Naive thymus-derived CD4-positive, alpha-beta T cell (primary cell): ENCODE measurements around the gene MMP1. TPM values are rescaled to one million over a fixed set of nuclear protein-coding genes. Genes with fewer than 3 reads are reported as not detected.

ENCODE experiments used
- ATAC-seq: fragments of 150-1000 bp; cut with Tn5 transposase; 2 replicates; pipeline ENCODE4 v1.10.0; 2021; ENCODE audit warnings: mild to moderate bottlenecking, moderate library complexity
- CTCF ChIA-PET: fragments of 350-600 bp; sonication (Branson Sonifier 250); formaldehyde crosslinking; loops from one replicate; lab custom pipeline; 2021; ENCODE audit warnings: antibody characterized with exemption; lab: Charles Lee
- POLR2A ChIA-PET: fragments of 350-600 bp; sonication (Branson Sonifier 250); formaldehyde crosslinking; loops from one replicate; lab custom pipeline; 2021; ENCODE audit warnings: antibody characterized with exemption, inconsistent platforms; lab: Charles Lee
- DNase-seq, 9 donors: peaks; one replicate each; pipeline versions ENCODE4 v3.0.0 to v3.0.0-alpha.2; 2020 to 2022; ENCODE audit warnings: mixed read lengths in 1 of 9
- H3K27ac ChIP-seq: one replicate; pipeline ENCODE4 v1.7.0; 2013; ENCODE audit warnings: mild to moderate bottlenecking, low read depth, low read length, moderate library complexity
- H3K27me3 ChIP-seq, 2 donors: one replicate each; pipeline ENCODE4 v1.7.0; 2013; ENCODE audit warnings: low read length in 2 of 2, mild to moderate bottlenecking in 2 of 2, moderate library complexity in 2 of 2; ENCODE audit not compliant: control insufficient read depth in 2 of 2, insufficient read depth in 2 of 2
- H3K36me3 ChIP-seq, 3 experiments: 1 replicate in 2 of 3; 2 replicates in 1 of 3; pipeline ENCODE4 v1.7.0; 2013; ENCODE audit warnings: low read length in 3 of 3, mild to moderate bottlenecking in 3 of 3, moderate library complexity in 1 of 3; ENCODE audit not compliant: insufficient read depth in 3 of 3, control insufficient read depth in 2 of 3
- H3K4me1 ChIP-seq, 2 donors: one replicate each; pipeline ENCODE4 v1.7.0; 2013; ENCODE audit warnings: low read length in 2 of 2, mild to moderate bottlenecking in 2 of 2, moderate library complexity in 1 of 2; ENCODE audit not compliant: control insufficient read depth in 2 of 2, insufficient read depth in 2 of 2
- H3K4me3 ChIP-seq: 2 replicates; pipeline ENCODE4 v1.7.0; 2013; ENCODE audit warnings: mild to moderate bottlenecking, low read length
- H3K9me3 ChIP-seq, 3 experiments: 1 replicate in 2 of 3; 2 replicates in 1 of 3; pipeline ENCODE4 v1.7.0; 2013; ENCODE audit warnings: low read length in 3 of 3; ENCODE audit not compliant: control insufficient read depth in 2 of 3
- H3K27ac Mint-ChIP-seq, 9 donors: one replicate each; pipeline ENCODE4 v1.8.0; 2020 to 2022; ENCODE audit warnings: mixed read lengths in 9 of 9, mild to moderate bottlenecking in 8 of 9, moderate library complexity in 5 of 9, inconsistent platforms in 2 of 9
- H3K27me3 Mint-ChIP-seq, 5 donors: one replicate each; pipeline ENCODE4 v1.8.0; 2021 to 2022; ENCODE audit warnings: mixed read lengths in 5 of 5, mild to moderate bottlenecking in 1 of 5
- H3K36me3 Mint-ChIP-seq, 5 donors: one replicate each; pipeline ENCODE4 v1.8.0; 2020 to 2022; ENCODE audit warnings: mixed read lengths in 5 of 5, mild to moderate bottlenecking in 3 of 5, inconsistent platforms in 1 of 5
- H3K4me1 Mint-ChIP-seq, 7 donors: one replicate each; pipeline ENCODE4 v1.8.0; 2020 to 2022; ENCODE audit warnings: mixed read lengths in 7 of 7, mild to moderate bottlenecking in 3 of 7, inconsistent platforms in 1 of 7
- H3K4me3 Mint-ChIP-seq, 10 donors: one replicate each; pipeline ENCODE4 v1.8.0; 2020 to 2022; ENCODE audit warnings: mild to moderate bottlenecking in 10 of 10, mixed read lengths in 10 of 10, moderate library complexity in 6 of 10, inconsistent platforms in 2 of 10
- H3K9me3 Mint-ChIP-seq, 11 donors: one replicate each; pipeline ENCODE4 v1.8.0; 2020 to 2022; ENCODE audit warnings: mixed read lengths in 11 of 11, mild to moderate bottlenecking in 4 of 11, inconsistent platforms in 1 of 11, moderate library complexity in 1 of 11
- intact Hi-C, 2 donors: fragments of 100-400 bp; cut with micrococcal nuclease; formaldehyde crosslinking; loops; one replicate each; pipeline ENCODE4 v1.15.1; 2023
- polyA plus RNA-seq, 2 donors: library from polyadenylated mRNA; unstranded; fragments of 300-500 nt; fragmentation: Illumina TruSeq; gene quantifications; one replicate each; pipeline ENCODE4 v1.2.3, GENCODE V29; 2021
- total RNA-seq, 6 experiments: library from RNA in 5 of 6; stranded (reverse) in 5 of 6; gene quantifications; 1 replicate in 5 of 6; 2 replicates in 1 of 6; pipeline ENCODE4 v1.2.3 and lab custom pipeline; 2021 to 2026

The MMP1 gene
- total and polyA plus RNA-seq, 7 experiments from 2014 or later = not detected

DNA sequence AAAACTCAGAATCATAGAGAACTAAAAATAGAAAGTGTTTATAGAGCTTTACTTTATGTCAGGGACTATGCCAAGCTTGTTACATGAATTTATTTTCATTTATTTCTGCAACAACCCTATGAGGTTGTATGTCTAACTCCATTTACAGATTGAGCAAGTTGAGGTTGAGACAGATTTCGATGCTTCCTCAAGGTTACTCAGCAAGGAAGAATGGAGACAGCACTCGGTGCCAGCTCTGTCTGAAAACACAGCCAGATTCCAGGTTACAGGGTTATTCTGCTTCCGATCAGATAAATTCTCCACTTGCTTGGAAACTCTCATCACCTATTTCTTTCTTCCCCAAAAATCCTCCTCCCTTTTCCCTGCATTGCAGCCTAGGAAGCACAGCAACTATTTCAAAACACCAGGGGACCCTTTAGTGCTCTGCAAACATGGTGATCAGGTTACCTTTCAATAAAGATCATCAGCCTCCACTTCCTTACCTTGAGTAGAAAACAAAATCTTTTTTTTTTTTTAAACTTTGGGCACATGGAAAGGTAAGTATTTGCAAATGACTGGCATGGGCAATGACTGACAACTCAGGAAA lies 38.4 kb upstream of the MMP1 start:
- CTCF ChIA-PET = no interaction called here
- intact Hi-C loops = no loop called here
- no peak overlapping the region for H3K4me3 ChIP-seq

GRCh38 chr11:102833731-102834130 lies 35.8 kb upstream of the MMP1 start:
- ChIA-PET POLR2A (no interaction called here), CTCF (no interaction called here)
- DNase-seq (no peak), ATAC-seq (no peak)
- Mint-ChIP-seq H3K4me1 (peaks cover 0 to 2% (median 0%) of the 10 kb centered on the region in 7 donors), H3K27ac (no peak overlapping the region), H3K36me3 (no peaks in the 10 kb centered on the region), H3K27me3 (peaks cover 34 to 45% (median 38%) of the 10 kb centered on the region in 5 donors), H3K4me3 (no peak overlapping the region), H3K9me3 (peaks cover 0 to 5% (median 0%) of the 10 kb centered on the region in 11 donors)
- intact Hi-C loops = no loop called here
- no peak overlapping the region for H3K27ac ChIP-seq
- no peak overlapping the region for H3K4me3 ChIP-seq
- H3K36me3 ChIP-seq = no peaks in the 10 kb centered on the region
- no peaks in the 10 kb centered on the region for H3K4me1 ChIP-seq
- H3K27me3 ChIP-seq = no peaks in the 10 kb centered on the region
- no peaks in the 10 kb centered on the region for H3K9me3 ChIP-seq

More for the DNA sequence above, 38.4 kb upstream of the MMP1 start:
- no peaks in the 10 kb centered on the region for H3K36me3 Mint-ChIP-seq
- no peaks in the 10 kb centered on the region for H3K4me1 Mint-ChIP-seq
- ATAC-seq (no peak), DNase-seq (no peak)
- Histone ChIP-seq H3K36me3 (no peaks in the 10 kb centered on the region), H3K27ac (no peak overlapping the region), H3K27me3 (no peaks in the 10 kb centered on the region), H3K4me1 (no peaks in the 10 kb centered on the region), H3K9me3 (no peaks in the 10 kb centered on the region)
- H3K4me3 Mint-ChIP-seq = no peak overlapping the region
- POLR2A ChIA-PET = no interaction called here
- peaks cover 0 to 5% (median 0%) of the 10 kb centered on the region in 11 donors for H3K9me3 Mint-ChIP-seq
- H3K27me3 Mint-ChIP-seq = peaks cover 16 to 29% (median 19%) of the 10 kb centered on the region in 5 donors
- no peak overlapping the region for H3K27ac Mint-ChIP-seq

DNA sequence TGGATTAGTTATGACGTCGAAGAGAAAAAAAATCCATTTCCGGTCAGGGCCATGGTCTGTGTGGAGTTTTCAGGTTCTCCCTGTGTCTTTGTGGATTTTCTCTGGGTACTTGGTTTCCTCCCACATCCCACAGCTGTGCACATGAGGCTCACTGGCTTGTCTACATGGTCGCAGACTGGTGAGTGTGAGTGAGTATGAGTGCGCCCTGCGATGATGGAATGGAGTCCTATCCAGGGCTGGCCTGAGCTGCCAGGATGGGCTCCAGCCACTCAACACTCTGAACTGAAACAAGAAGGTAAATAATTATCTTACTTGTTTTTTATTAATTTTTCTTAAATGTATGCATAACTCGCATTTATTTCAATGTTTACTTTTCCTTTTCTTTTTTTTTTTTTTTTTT lies 34.7 kb upstream of the MMP1 start:
- intact Hi-C loops = no loop called here
- POLR2A ChIA-PET = no interaction called here
- H3K27ac Mint-ChIP-seq = no peak overlapping the region

DNA sequence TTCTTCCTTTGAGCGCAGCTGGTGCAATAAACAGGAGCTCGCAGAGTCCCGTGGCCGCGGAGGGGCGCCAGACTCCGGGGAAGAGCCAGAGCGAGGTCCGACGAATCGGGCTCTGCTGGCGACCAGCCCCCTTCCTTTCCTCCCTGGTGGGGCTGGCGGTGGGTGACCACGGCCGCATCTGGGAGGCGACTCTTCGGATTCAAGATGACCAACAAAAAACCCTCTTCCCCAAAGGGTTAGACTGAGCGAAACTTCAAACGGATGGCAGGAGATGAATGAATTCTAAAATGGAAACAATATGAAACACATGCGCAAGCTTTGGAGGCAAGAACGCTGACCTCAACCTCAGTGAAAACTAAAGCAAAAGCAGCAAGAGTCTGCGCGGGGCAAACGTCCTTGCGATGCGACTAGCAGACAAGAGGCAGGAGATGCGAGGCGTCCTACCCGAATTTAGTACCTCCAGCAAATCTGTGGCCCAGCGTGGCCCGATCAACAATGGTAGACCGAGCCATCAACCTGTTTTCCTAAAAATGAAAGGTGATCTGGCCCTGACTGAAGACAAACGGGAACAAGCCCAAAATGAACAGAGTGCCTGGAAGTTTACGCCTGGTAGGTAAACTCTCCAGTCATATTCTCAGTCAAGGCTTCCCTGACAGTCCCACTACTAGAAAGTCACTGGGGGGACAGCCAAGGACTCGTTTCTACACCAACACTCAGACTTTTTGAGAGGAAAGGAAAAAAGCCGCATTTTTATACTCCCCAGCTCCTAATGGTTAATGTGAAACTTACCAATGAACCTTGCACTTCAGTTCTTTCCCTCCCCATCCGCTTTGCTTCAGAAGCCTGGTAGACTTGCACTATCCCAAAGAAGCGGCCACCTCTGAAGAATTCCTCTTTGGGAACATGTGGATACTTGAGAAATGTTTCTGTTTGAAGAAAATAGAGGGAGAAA lies 33.8 kb upstream of the MMP1 start:
- no peaks in the 10 kb centered on the region for H3K9me3 ChIP-seq
- Mint-ChIP-seq H3K27ac (no peak overlapping the region), H3K36me3 (no peaks in the 10 kb centered on the region), H3K4me3 (no peak overlapping the region), H3K27me3 (peaks cover 34 to 44% (median 43%) of the 10 kb centered on the region in 5 donors), H3K9me3 (peaks cover 0 to 4% (median 0%) of the 10 kb centered on the region in 11 donors), H3K4me1 (peaks cover 0 to 2% (median 0%) of the 10 kb centered on the region in 7 donors)
- intact Hi-C loops = no loop called here
- no peak overlapping the region for H3K27ac ChIP-seq
- no peaks in the 10 kb centered on the region for H3K36me3 ChIP-seq
- no peaks in the 10 kb centered on the region for H3K27me3 ChIP-seq
- peak in 1 of 9 donors; percentile 28 for DNase-seq
- POLR2A ChIA-PET = no interaction called here
- no peak overlapping the region for H3K4me3 ChIP-seq
- H3K4me1 ChIP-seq = no peaks in the 10 kb centered on the region
- CTCF ChIA-PET = no interaction called here
- no peak for ATAC-seq

More for the DNA sequence above, 34.7 kb upstream of the MMP1 start:
- CTCF ChIA-PET = no interaction called here
- no peak overlapping the region for H3K4me3 ChIP-seq
- Mint-ChIP-seq H3K36me3 (no peaks in the 10 kb centered on the region), H3K9me3 (peaks cover 0 to 4% (median 0%) of the 10 kb centered on the region in 11 donors), H3K4me1 (peaks cover 0 to 2% (median 0%) of the 10 kb centered on the region in 7 donors), H3K27me3 (peaks cover 34 to 40% (median 37%) of the 10 kb centered on the region in 5 donors), H3K4me3 (no peak overlapping the region)
- no peak for DNase-seq
- H3K27me3 ChIP-seq = no peaks in the 10 kb centered on the region
- H3K4me1 ChIP-seq = no peaks in the 10 kb centered on the region
- no peak for ATAC-seq
- no peaks in the 10 kb centered on the region for H3K36me3 ChIP-seq
- H3K27ac ChIP-seq = no peak overlapping the region
- H3K9me3 ChIP-seq = no peaks in the 10 kb centered on the region

- H3K9me3 Mint-ChIP-seq = peaks cover 0 to 8% (median 0%) of the 10 kb centered on the region in 11 donors
- ChIA-PET POLR2A (no interaction called here), CTCF (no interaction called here)
- ATAC-seq (no peak), DNase-seq (no peak)
- H3K36me3 ChIP-seq = no peaks in the 10 kb centered on the region
- no peaks in the 10 kb centered on the region for H3K9me3 ChIP-seq
- peaks cover 0 to 2% (median 0%) of the 10 kb centered on the region in 7 donors for H3K4me1 Mint-ChIP-seq
- peaks cover 38 to 51% (median 43%) of the 10 kb centered on the region in 5 donors for H3K27me3 Mint-ChIP-seq
- H3K36me3 Mint-ChIP-seq = no peaks in the 10 kb centered on the region
- no peak overlapping the region for H3K27ac ChIP-seq
- no peak overlapping the region for H3K4me3 Mint-ChIP-seq
- no peaks in the 10 kb centered on the region for H3K4me1 ChIP-seq
- intact Hi-C loops = no loop called here
- no peak overlapping the region for H3K4me3 ChIP-seq
- no peak overlapping the region for H3K27ac Mint-ChIP-seq
- H3K27me3 ChIP-seq = no peaks in the 10 kb centered on the region
Observed at GRCh38 chr11:102831128-102831488, 33.1 kb upstream of the MMP1 start.

DNA sequence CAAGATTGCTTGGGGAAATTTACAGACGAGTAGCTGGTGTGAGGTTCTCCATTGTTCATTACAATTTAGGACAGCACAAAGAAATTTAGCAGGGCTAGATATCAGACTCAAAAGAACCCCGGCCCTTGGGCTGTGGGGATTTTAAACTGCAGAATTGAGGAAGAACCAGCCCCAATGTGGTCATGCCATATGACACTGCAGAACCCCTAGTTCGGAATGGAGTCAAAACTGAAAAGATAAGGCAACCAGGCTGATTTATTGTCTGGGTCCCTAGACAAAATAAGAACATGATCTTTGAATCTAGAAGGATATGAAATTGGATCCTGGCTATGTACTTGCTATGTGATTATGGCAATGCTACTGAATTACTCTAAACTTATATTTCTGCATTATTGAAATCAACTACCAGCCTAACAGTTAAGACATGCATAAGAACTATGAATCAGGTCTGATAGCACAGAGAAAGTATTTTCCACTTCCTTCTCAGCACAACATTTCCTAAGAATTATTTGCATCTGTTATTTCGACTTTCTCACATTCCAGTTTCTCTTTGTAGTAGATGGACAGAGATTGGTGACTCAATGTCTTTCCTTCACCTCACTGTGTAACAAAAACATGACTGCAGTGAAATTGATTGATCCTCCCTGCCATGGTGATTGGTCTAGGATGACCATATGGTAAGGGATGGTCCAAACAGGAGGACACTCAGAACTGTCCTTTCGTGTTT lies 32.2 kb upstream of the MMP1 start:
- Mint-ChIP-seq H3K9me3 (peaks cover 0 to 8% (median under 1%) of the 10 kb centered on the region in 11 donors), H3K4me3 (no peak overlapping the region), H3K36me3 (no peaks in the 10 kb centered on the region), H3K4me1 (peaks cover 0 to 2% (median 0%) of the 10 kb centered on the region in 7 donors), H3K27me3 (peaks cover 38 to 58% (median 43%) of the 10 kb centered on the region in 5 donors), H3K27ac (no peak overlapping the region)
- POLR2A ChIA-PET = no interaction called here
- Histone ChIP-seq H3K4me1 (no peaks in the 10 kb centered on the region), H3K27me3 (no peaks in the 10 kb centered on the region), H3K4me3 (no peak overlapping the region), H3K9me3 (no peaks in the 10 kb centered on the region), H3K36me3 (no peaks in the 10 kb centered on the region), H3K27ac (no peak overlapping the region)
- intact Hi-C loops = no loop called here
- CTCF ChIA-PET = no interaction called here
- no peak for ATAC-seq
- DNase-seq = no peak
